HG02852 (cell line): ENCODE measurements around the gene MTURN.

Experiments used
- ATAC-seq: cut with Tn5 transposase; IDR thresholded peaks from one replicate; pipeline ENCODE4 v1.9.1; 2021; ENCODE audit warnings: mild to moderate bottlenecking, moderate library complexity; ENCODE audit not compliant: unreplicated experiment

Gene MTURN

GRCh38 chr7:30159698-30160143 is 24.9 kb downstream of the MTURN start:
- ATAC-seq, result no peak

- no peak for ATAC-seq
Measured at GRCh38 chr7:30160329-30160728, 25.5 kb downstream of the MTURN start.

- ATAC-seq, result no peak
Measured at GRCh38 chr7:30162133-30162532, 27.3 kb downstream of the MTURN start.

GRCh38 chr7:30162622-30163124 is 27.9 kb downstream of the MTURN start:
- no peak for ATAC-seq

GRCh38 chr7:30163231-30163894 is 28.6 kb downstream of the MTURN start:
- peak; percentile 35 for ATAC-seq

- ATAC-seq, result no peak
Measured at GRCh38 chr7:30164567-30164966, 29.8 kb downstream of the MTURN start.

- ATAC-seq, result no peak
Measured at GRCh38 chr7:30165590-30165989, 30.8 kb downstream of the MTURN start.

GRCh38 chr7:30166155-30166840 is 31.5 kb downstream of the MTURN start:
- ATAC-seq, result no peak

- ATAC-seq, result no peak
Measured at GRCh38 chr7:30166841-30167235, 32.1 kb downstream of the MTURN start.

GRCh38 chr7:30167901-30168300 is 33.1 kb downstream of the MTURN start:
- ATAC-seq, result no peak

- no peak for ATAC-seq
Measured at GRCh38 chr7:30168835-30169573, 34.2 kb downstream of the MTURN start.

GRCh38 chr7:30169579-30169978 is 34.8 kb downstream of the MTURN start:
- ATAC-seq, result no peak

GRCh38 chr7:30170476-30171205 is 35.9 kb downstream of the MTURN start:
- no peak for ATAC-seq

- no peak for ATAC-seq
Measured at GRCh38 chr7:30171766-30172447, 37.1 kb downstream of the MTURN start.

- no peak for ATAC-seq
Measured at GRCh38 chr7:30172451-30172850, 37.7 kb downstream of the MTURN start.

- ATAC-seq, result no peak
Measured at GRCh38 chr7:30173058-30173897, 38.5 kb downstream of the MTURN start.

- no peak for ATAC-seq
Measured at GRCh38 chr7:30175180-30175579, 40.4 kb downstream of the MTURN start.

GRCh38 chr7:30175636-30176147 is 40.9 kb downstream of the MTURN start:
- no peak for ATAC-seq

- ATAC-seq, result no peak
Measured at GRCh38 chr7:30176463-30177109, 41.8 kb downstream of the MTURN start.
